Measurements from ENCODE around the gene CALN1.

DNA sequence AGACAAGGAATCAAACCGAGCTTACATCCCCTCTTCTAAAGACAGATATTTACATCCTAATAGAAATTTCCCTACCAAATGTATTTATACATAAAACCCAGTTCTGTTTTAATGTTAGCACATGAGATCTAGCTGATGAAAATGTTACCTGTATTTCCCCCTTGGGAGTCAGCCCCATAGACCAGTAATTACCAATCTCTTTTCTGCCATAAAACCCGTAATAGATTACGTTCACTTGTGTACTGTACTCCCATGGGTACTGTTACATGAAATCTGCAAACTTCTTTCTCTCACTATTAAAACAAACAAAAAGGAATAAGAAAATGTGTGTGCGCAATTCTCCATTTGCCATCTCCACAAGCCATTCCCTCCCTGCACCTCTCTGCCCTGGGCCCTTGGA, 450.9 kb downstream of the CALN1 start:
- no peak for TF ChIP-seq CTCF (IDR thresholded peaks at IDR 0.05)
- TF ChIP-seq POLR2A (IDR thresholded peaks at IDR 0.05): no peak
